HEK293T (cell line): ENCODE measurements around the gene TRABD2A.

ENCODE experiments used
- CTCF ChIA-PET: fragments of 350-600 bp; formaldehyde crosslinking; extraction: SDS; loops from one replicate; lab custom pipeline; 2021; ENCODE audit warnings: antibody characterized with exemption, inconsistent platforms; lab: Yijun Ruan, JAX
- POLR2A ChIA-PET: fragments of 350-600 bp; formaldehyde crosslinking; extraction: SDS; loops from one replicate; lab custom pipeline; 2020; ENCODE audit warnings: antibody characterized with exemption, inconsistent platforms; lab: Yijun Ruan, JAX
- DNase-seq: peaks from one replicate; pipeline ENCODE4 v3.0.0; 2012; ENCODE audit warnings: mixed read lengths; ENCODE audit errors: extremely low spot score
- ARNT ChIP-seq: fragments of 450-650 bp; IDR thresholded peaks from 2 replicates; pipeline ENCODE4 v1.6.1; 2017; ENCODE audit warnings: mild to moderate bottlenecking
- BHLHE40 ChIP-seq: fragments of 450-650 bp; IDR thresholded peaks from 2 replicates; pipeline ENCODE4 v1.6.1; 2016; ENCODE audit warnings: mild to moderate bottlenecking, moderate library complexity, borderline replicate concordance
- CTBP1 ChIP-seq: fragments of 450-650 bp; IDR thresholded peaks from 2 replicates; pipeline ENCODE4 v1.6.1; 2016; ENCODE audit warnings: borderline replicate concordance
- ELF4 ChIP-seq: fragments of 450-650 bp; IDR thresholded peaks from 2 replicates; pipeline ENCODE4 v1.6.1; 2017; ENCODE audit warnings: antibody characterized with exemption
- FOXA1 ChIP-seq: fragments of 450-650 bp; IDR thresholded peaks from 2 replicates; pipeline ENCODE4 v1.6.1; 2016; ENCODE audit warnings: mild to moderate bottlenecking
- FOXK2 ChIP-seq: fragments of 450-650 bp; IDR thresholded peaks from 2 replicates; pipeline ENCODE4 v1.6.1; 2016; ENCODE audit warnings: mild to moderate bottlenecking
- FOXM1 ChIP-seq: fragments of 450-650 bp; IDR thresholded peaks from 2 replicates; pipeline ENCODE4 v1.6.1; 2017; ENCODE audit warnings: mild to moderate bottlenecking, borderline replicate concordance
- HDGF ChIP-seq: fragments of 450-650 bp; IDR thresholded peaks from 2 replicates; pipeline ENCODE4 v1.6.1; 2017; ENCODE audit warnings: antibody characterized with exemption, borderline replicate concordance
- L3MBTL2 ChIP-seq: fragments of 450-650 bp; conservative IDR thresholded peaks from 2 replicates; pipeline ENCODE4 v1.6.1; 2016; ENCODE audit warnings: mild to moderate bottlenecking
- LEF1 ChIP-seq: fragments of 450-650 bp; IDR thresholded peaks from 2 replicates; pipeline ENCODE4 v1.6.1; 2017; ENCODE audit warnings: mild to moderate bottlenecking, borderline replicate concordance
- NFRKB ChIP-seq: fragments of 450-650 bp; IDR thresholded peaks from 2 replicates; pipeline ENCODE4 v1.6.1; 2016; ENCODE audit warnings: mild to moderate bottlenecking, moderate library complexity
- SP1 ChIP-seq: fragments of 450-650 bp; IDR thresholded peaks from 2 replicates; pipeline ENCODE4 v1.6.1; 2017
- SUZ12 ChIP-seq: fragments of 450-650 bp; IDR thresholded peaks from 2 replicates; pipeline ENCODE4 v1.6.1; 2016; ENCODE audit warnings: mild to moderate bottlenecking
- TARDBP ChIP-seq: fragments of 450-650 bp; IDR thresholded peaks from 2 replicates; pipeline ENCODE4 v1.6.1; 2016
- ZNF384 ChIP-seq: fragments of 450-650 bp; IDR thresholded peaks from 2 replicates; pipeline ENCODE4 v1.6.1; 2016
- TF ChIP-seq, protein P1 (sequence below): fragments of 450-650 bp; IDR thresholded peaks from 2 replicates; pipeline ENCODE4 v1.6.1; 2016

The TRABD2A gene

GRCh38 chr2:84856787-84857186 is 24.1 kb downstream of the TRABD2A start:
- TF ChIP-seq TARDBP (no peak), L3MBTL2 (no peak)
- CTCF ChIA-PET = no interaction called here

DNA sequence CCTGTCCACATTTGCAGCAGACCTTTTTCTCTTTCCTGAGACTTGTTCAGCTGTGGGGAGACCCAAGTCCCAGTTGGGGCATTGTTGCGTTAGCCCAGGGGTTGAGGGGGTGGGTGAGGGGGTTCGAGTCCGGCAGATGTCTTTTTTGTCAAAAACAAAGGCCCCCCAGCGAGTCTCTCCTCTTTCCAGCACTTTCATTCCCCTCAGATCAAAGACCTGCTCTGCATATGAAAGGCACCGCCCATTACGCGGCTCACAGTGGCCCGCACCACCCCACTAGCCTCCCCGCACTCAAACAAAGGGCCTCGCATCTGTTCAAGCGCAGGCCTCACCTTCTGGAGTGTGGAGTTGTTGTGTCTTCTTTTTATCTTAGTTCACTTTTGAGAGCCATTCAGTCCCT is 25.2 kb downstream of the TRABD2A start:
- no peak for DNase-seq
- TF ChIP-seq TARDBP (no peak), ELF4 (no peak), ZNF384 (no peak), NFRKB (no peak), ARNT (no peak), HDGF (no peak), FOXA1 (no peak), BHLHE40 (no peak), LEF1 (no peak), SP1 (no peak), FOXK2 (no peak), L3MBTL2 (no peak), FOXM1 (no peak), SUZ12 (no peak), CTBP1 (no peak)
- TF ChIP-seq, protein P1, sequence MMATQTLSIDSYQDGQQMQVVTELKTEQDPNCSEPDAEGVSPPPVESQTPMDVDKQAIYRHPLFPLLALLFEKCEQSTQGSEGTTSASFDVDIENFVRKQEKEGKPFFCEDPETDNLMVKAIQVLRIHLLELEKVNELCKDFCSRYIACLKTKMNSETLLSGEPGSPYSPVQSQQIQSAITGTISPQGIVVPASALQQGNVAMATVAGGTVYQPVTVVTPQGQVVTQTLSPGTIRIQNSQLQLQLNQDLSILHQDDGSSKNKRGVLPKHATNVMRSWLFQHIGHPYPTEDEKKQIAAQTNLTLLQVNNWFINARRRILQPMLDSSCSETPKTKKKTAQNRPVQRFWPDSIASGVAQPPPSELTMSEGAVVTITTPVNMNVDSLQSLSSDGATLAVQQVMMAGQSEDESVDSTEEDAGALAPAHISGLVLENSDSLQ = no peak
- POLR2A ChIA-PET = no interaction called here
- CTCF ChIA-PET = interaction anchor here (0.5 kb wide), 1 partner anchor 174 kb away, joined by 3 read pairs; no protein-coding TSS in a partner anchor

More at GRCh38 chr2:84856787-84857186, 24.1 kb downstream of the TRABD2A start:
- POLR2A ChIA-PET = no interaction called here
- DNase-seq = no peak

- POLR2A ChIA-PET = no interaction called here
- TF ChIP-seq CTBP1 = no peak
- no peak for TF ChIP-seq ZNF384
- TF ChIP-seq, protein P1 = no peak
- no peak for TF ChIP-seq SUZ12
- TF ChIP-seq L3MBTL2 = no peak
- CTCF ChIA-PET = no interaction called here
- no peak for DNase-seq
These were observed 26.0 kb downstream of the TRABD2A start for GRCh38 chr2:84854850-84855249.

GRCh38 chr2:84851876-84852275 is 29.0 kb downstream of the TRABD2A start:
- TF ChIP-seq HDGF (no peak), ARNT (no peak), CTBP1 (no peak), BHLHE40 (no peak), ZNF384 (no peak), L3MBTL2 (no peak), NFRKB (no peak), FOXM1 (no peak), FOXA1 (no peak), TARDBP (no peak), LEF1 (no peak), ELF4 (no peak), SP1 (no peak), FOXK2 (no peak), SUZ12 (no peak)
- TF ChIP-seq, protein P1 = no peak
- ChIA-PET POLR2A (no interaction called here), CTCF (no interaction called here)
- no peak for DNase-seq

DNA sequence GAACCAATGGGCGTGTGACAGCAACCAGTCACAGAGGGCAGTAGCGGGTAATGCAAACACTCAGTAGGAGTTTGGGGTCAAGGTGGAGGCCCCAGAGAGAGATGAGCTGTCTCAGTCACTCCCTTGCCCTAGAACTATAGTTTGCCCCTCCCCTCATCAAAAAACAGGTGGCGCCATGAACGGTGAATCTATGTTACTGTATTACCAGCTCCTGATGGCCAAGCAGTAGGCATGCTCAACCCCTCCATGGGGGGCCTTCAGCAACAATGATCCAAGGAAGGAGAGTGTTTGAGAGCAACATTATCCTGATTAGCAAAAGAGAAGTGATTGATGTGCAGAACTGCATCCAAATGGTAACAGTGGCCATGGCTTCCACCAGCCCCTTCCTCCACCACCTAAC is 30.4 kb downstream of the TRABD2A start:
- TF ChIP-seq NFRKB (no peak), L3MBTL2 (no peak), ZNF384 (no peak), CTBP1 (no peak), FOXA1 (no peak), BHLHE40 (no peak), LEF1 (no peak), HDGF (no peak), FOXK2 (no peak), SUZ12 (no peak), FOXM1 (no peak), ARNT (no peak), SP1 (no peak), ELF4 (no peak), TARDBP (no peak)
- TF ChIP-seq, protein P1 = no peak
- ChIA-PET POLR2A (no interaction called here), CTCF (no interaction called here)
- no peak for DNase-seq

- ChIA-PET CTCF (no interaction called here), POLR2A (no interaction called here)
- TF ChIP-seq NFRKB = no peak
- no peak for TF ChIP-seq HDGF
- TF ChIP-seq ARNT = no peak
- no peak for TF ChIP-seq SP1
- TF ChIP-seq SUZ12 = no peak
- TF ChIP-seq FOXK2 = no peak
- no peak for TF ChIP-seq ELF4
- TF ChIP-seq, protein P1 = no peak
- no peak for TF ChIP-seq L3MBTL2
- no peak for TF ChIP-seq FOXA1
- TF ChIP-seq FOXM1 = no peak
- TF ChIP-seq CTBP1 = no peak
- no peak for TF ChIP-seq LEF1
- TF ChIP-seq TARDBP = no peak
- TF ChIP-seq ZNF384 = no peak
- TF ChIP-seq BHLHE40 = no peak
- DNase-seq = no peak
These were observed 31.5 kb downstream of the TRABD2A start for GRCh38 chr2:84849271-84849952.
